HG03342 (cell line): ENCODE measurements around the gene ATXN1.

Experiments
- ATAC-seq: cut with Tn5 transposase; IDR thresholded peaks from one replicate; pipeline ENCODE4 v1.9.1; 2021; ENCODE audit warnings: mild to moderate bottlenecking, moderate library complexity; ENCODE audit not compliant: unreplicated experiment

The ATXN1 gene

GRCh38 chr6:16783952-16784565 is 22.8 kb upstream of the ATXN1 start:
- no peak for ATAC-seq

GRCh38 chr6:16783509-16783908 is 22.2 kb upstream of the ATXN1 start:
- ATAC-seq: no peak

- no peak for ATAC-seq
These were observed 21.0 kb upstream of the ATXN1 start for GRCh38 chr6:16782278-16782677.

GRCh38 chr6:16781348-16782169 is 20.3 kb upstream of the ATXN1 start:
- ATAC-seq: no peak

- ATAC-seq: no peak
These were observed 17.3 kb upstream of the ATXN1 start for GRCh38 chr6:16778521-16778920.

- no peak for ATAC-seq
These were observed 16.5 kb upstream of the ATXN1 start for GRCh38 chr6:16777794-16778193.

- no peak for ATAC-seq
These were observed 15.2 kb upstream of the ATXN1 start for GRCh38 chr6:16776394-16777017.

GRCh38 chr6:16774437-16774836 is 13.2 kb upstream of the ATXN1 start:
- ATAC-seq: no peak

- no peak for ATAC-seq
These were observed 12.1 kb upstream of the ATXN1 start for GRCh38 chr6:16773362-16773761.

- ATAC-seq: peak; percentile 84
These were observed 9.7 kb upstream of the ATXN1 start for GRCh38 chr6:16770701-16771569.

- no peak for ATAC-seq
These were observed 8.7 kb upstream of the ATXN1 start for GRCh38 chr6:16769986-16770376.

GRCh38 chr6:16769131-16769985 is 8.1 kb upstream of the ATXN1 start:
- ATAC-seq: peak; percentile 53

GRCh38 chr6:16768477-16768830 is 7.2 kb upstream of the ATXN1 start:
- no peak for ATAC-seq

- ATAC-seq: no peak
These were observed 6.7 kb upstream of the ATXN1 start for GRCh38 chr6:16767765-16768476.

- ATAC-seq: no peak
These were observed 5.8 kb upstream of the ATXN1 start for GRCh38 chr6:16766836-16767745.

- ATAC-seq: no peak
These were observed 4.8 kb upstream of the ATXN1 start for GRCh38 chr6:16766043-16766536.

- no peak for ATAC-seq
These were observed 4.0 kb upstream of the ATXN1 start for GRCh38 chr6:16765235-16765634.

- no peak for ATAC-seq
These were observed 3.1 kb upstream of the ATXN1 start for GRCh38 chr6:16764188-16764950.
